Putamen (tissue), 1 donor: Measurements from ENCODE around the gene RPS6KA2.
"Not testable (repeated sequence)": the region's sequence is repeated elsewhere in the genome, so short reads cannot be mapped to it uniquely, and the experiment has no call there.

Experiments used
- DNase-seq: peaks from one replicate; pipeline ENCODE4 v3.0.0-alpha.2; 2016; ENCODE audit warnings: low spot score

Gene RPS6KA2

DNA sequence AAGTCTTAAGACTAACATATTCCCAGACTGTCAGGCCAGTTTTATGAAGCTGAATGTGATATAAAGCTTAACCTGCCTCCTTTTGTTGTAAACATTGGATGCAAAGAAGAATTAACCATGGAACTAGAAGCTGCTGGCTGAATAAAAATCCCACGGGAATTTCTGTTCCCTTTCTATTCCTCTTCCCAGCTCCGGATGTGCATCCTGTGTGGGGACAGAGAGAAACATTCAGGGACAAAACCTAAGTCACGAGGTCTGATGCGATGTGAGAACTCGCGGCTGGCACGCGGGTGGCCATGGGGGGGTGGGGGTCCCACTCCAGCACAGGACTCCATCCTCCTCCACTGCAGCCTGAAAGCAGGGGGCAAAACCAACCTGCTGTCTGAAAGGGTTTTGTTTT lies 72.7 kb downstream of the RPS6KA2 start:
- DNase-seq: no peak

DNA sequence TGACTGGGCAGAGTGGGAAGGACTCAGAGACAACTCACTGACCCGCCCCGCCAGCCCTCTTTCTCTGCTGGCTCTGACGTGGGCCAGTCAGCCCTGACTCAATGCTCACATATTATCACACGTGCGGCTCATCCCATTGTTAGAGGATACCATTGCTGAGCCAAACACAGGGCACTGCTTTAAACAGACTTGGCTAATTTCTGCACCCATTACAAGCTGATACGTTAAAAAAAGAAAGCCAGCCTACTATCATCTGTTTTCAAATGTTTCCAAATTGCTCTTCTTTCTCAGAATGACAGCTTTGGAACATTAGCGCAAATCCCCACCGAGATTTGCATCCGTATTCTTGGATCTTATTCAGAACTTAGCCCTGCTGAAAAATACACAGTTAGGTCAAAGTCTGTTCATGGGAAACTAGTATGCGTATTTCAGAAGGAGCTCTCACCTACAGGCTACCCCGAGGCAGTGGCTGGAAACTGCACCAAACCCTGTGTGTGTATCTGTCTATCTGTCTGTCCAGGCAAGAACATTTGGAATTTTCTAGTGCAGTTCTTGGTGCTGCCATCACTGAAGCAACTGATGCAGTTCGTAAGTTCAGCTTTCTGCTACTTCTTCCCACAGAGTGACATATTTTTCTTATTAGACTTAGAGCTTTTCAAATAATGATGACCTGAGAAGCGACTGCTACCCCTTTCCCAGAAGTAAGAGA lies 73.3 kb downstream of the RPS6KA2 start:
- DNase-seq: no peak

DNA sequence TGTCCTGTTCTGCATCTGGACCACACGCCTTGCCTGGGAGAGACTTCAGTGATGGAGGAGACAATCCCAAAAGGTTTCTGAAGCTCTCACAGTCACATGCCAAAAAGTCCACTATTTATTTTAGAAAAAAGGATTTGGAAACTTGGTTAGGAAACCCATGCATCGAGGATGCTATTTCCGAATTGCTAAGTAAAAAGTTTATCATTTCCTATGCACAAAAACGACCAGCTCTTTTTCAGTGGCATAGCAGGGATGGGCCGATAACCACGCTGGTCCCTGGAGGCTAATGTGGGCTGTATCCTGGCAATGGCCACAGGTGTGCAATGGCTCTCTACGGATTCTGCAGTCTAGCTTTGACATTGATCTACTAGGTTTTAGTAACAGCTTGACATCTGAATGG lies 74.5 kb downstream of the RPS6KA2 start:
- no peak for DNase-seq

DNA sequence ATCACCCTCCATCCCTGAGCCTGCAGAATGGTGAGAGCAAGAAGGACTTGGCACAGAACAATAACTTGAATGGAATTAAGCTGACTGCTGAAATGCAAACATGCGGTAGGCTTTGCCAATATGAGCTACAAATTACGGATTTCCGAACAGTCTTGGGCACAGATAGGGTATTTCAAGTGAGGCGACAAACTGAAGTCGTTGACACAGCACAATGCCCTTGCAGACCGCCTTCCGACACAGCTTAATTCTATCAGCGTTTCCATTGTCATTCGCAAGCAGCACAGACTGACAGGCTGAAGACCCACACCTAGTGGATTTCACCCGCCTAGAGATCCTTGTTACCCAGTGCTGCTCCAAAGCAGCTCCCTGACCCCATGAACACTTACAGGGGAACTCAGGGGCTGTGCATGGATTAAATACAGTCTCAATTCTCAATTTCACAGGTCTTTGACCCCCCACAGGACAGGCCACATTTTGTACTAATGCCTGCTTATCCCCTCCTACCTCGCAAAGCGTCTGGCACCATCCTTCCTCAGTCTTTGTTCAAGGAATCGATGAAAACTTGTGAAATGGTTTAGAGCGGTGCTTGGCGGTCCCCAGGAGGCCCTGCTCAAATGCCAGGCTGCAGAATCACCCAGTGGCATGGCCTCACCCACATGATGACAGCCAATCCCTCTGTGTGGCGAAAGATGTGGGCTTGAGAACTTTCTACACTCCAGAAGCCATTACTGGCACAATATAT lies 75.1 kb downstream of the RPS6KA2 start:
- DNase-seq: no peak

DNA sequence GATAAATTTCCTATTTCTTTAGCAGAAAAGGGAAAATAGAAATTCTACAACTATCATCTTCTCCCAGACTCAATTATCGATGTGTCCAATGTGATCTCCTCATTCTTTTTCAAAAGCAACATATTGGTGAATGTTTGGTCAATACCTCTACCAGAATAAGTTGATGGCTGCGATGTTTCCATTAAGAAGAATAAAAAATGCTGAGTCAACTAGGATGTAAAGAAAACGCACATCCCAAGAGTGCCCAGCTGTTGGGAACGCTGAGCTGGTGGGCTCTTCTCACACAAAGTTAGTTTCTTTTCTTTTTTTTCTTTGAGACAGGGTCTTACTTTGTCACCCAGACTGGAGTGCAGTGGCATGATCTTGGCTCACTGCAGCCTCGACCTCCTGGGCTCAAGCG lies 80.4 kb downstream of the RPS6KA2 start:
- no peak for DNase-seq

DNA sequence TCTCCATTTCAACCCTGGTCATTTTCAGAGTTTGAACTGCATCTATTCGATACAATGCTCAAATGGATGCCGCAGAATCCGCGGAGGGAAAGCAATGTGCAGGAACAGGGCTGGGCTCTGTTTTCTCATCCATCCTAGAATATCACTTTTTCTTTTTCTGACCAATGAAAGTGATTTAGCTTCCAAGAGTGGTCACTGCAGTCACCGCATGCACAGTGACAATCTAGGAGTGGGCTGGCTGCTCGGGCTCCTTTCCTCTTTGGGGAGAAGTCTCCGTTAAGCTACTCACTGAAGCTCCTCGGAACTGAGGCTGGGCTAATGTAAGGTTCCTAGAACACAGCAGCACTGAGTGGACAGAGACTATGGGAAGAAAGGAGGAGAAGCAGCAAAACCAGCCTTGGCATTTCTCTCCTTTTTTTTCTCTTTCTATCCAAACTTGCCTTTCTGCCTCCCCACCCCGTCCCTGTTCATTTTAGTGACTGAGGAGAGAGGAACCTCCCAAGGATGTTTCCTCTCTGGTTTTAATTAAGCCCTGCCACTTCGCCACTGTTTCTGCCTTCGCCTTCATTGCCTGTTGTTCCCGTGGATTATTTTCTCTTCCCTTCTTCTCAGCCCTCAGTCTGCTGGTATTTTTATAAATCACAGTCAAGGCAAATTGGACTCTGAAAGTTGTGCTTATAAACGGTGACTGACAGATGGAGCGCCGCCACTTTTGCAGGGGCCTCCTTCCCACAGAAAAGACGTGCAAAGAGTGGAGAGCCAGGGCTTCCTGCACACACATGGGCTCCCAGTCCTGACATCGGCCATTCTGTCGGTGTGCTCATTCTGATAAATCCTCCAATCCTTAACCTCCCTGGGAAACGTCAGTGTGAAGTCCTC lies 81.7 kb downstream of the RPS6KA2 start:
- DNase-seq: no peak

DNA sequence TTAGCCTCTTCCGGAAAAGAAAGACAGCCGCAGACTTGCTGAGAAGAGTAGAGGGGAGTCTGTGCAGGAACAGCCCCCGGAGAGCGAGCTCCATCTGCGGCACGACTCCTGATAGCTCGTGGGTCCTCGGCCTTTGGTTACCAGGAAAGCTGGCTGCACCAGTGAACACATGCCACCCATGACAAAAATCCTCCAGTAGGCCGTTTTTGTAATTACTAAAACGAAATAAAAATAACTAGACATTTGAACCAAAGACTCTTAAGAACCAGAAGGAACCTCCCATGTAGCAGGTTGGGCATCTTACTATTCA lies 82.8 kb downstream of the RPS6KA2 start:
- no peak for DNase-seq

DNA sequence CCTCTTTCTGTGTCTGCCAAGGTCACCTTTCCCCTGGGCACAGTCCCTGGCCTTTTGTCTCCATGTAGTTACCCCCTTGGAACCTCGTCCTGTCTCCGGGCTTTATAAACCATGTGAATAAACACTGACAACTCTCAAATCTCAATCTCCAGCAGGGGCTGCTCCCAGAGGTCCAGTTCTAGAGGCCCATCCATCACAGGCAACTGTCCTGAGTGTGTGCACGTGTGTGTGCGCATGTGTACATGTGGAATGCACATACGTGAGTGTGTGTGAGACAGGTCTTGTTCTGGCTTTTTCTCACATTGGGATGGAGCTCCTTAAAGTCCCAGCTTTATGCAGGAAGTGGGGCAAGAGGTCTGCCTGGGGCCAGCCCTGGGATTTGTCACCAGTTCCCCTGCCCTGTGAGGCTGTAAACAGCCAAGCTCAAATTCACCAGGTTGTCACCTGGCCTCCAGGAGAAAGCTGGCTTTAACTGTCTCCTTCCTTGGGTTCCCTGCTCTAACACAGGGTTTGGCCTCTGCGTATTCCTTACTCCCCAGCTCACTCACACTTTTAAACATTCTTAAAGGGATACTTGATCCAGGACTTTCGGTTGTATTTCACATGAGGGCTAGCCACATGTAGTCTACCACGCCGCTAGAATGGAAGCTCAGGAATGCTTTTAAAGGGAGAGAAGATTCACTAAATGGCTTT lies 83.3 kb downstream of the RPS6KA2 start:
- DNase-seq: no peak

DNA sequence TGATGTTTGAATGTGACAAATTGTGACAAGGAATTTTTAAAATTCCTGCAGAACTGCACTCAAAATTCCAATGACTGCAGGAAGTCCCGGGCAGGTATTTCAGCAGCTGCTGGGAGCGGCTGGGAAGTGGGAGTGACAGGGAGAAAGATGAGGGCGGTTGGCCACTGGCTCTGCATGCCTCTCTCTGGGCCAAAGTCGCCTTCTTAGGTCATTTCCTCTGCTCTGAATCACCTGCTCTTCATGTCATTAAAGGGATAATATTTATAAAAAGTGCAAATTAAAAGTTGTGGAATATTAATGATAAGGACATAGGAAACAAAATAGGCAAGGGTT lies 84.5 kb downstream of the RPS6KA2 start:
- no peak for DNase-seq

DNA sequence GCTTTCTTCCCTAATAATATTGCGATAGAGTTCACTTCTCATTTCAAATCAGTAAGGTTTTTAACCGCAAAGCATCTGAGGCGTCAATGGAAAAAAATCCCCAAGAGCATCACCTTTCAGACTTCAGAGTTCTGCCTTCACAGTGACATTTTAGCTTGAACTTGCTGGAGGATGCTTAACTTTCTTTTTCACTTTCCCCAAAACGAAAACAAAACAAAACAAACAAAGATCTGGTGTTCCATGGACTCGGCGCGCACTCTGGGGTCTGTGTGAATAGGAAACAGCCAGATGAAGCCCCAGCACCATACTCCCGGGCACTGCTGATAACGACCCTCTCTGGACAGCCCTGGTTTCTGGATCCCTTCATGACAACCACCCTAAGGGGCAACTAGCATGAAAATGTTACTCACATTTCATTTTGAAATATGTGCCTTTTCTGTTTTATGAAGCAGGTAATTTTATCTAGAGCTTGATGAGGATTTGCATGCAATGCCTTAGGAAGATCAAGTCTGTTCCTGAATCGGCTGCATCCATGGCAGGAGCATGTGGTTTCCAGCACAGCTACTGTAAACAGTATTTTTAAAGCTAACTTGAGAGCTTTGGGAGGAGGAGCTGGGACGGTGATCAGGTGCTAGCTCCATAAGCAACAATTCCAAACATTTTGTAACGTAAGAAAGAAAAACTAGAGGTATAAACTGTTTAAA lies 85.0 kb downstream of the RPS6KA2 start:
- DNase-seq: no peak

DNA sequence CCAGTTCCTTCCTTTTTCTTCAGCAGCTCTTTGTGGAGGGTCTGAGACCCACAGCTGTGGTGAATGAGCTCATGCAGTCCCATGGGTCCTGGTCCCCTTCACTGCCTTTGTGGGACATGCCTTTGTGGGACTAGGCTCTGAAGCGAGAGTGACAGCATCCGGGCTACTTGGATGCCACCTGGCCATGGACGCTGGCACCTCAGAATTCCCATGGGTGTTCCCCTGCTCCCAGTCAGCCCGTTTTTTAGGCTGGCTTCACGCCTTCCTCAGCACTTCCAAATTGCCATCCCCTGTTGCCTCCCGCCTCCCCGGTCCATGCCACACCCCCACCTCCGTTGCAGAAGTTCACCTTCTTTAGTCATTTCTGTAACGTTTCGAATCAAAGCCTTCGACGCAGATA lies 85.7 kb downstream of the RPS6KA2 start:
- DNase-seq: no peak

DNA sequence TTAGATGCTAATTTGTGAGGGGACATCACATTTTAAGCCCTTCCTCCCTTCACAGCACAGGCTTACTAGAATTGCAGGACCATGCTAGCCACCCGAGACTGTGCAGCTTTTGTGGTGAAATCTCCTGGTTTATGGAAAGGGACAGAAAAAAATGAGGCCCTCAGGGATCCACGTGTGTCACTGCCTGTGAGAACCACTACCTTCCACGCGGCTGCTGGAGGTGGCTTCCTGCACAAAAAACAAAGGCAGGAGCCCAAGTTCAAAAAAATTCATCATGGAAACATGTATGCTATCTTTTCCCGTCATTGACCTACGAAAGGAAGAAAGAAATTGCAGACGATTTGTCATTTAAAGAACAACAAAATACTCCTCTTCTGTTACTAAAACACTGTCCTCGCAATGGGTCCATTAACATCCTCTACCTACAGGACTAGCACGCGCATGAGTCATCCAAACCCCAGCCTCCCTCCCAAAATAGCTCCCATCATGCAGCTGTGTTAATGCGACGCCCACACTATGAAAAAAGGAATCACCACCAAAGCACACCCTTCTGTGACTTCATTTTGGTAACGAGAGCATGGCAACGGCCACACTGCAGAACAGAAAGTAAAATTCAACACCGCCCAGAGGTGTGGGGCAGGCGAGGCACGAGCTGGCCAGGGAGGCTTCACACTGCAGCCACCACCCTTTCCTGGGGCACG lies 86.3 kb downstream of the RPS6KA2 start:
- peak; percentile 76 for DNase-seq

DNA sequence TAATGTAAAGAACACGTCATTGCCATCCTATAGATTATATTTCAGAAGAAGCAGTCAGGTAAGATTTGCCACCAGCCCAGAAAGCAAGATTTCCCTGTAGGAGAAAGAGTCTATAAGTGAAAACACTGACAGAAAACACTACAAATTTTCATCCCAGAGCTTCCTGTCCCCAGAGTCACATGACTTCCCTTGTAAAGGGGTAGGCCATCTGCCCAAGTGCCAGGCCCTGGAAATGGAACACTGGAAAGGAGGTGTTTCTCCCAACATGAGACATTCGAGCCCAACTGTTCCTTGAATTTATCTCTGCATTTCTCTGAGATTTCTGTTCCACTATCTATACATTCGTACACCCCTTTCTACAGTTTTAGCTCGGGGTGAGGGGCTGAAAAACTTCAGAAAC lies 87.5 kb downstream of the RPS6KA2 start:
- no peak for DNase-seq

DNA sequence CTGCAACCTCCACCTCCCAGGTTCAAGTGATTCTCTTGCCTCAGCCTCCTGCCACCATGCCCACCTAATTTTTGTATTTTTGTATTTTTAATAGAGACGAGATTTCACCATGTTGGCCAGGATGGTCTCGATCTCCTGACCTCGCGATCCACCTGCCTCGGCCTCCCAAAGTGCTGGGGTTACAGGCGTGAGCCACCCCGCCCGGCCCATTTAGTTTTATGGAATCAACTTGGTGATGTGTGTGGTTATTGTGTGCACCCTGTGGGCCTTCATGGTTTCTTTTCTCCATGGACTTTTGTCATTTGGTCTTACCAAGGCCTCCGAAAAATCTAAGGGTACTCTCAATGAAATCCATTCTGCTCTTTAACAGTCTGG lies 88.1 kb downstream of the RPS6KA2 start:
- DNase-seq: not testable (repeated sequence)

DNA sequence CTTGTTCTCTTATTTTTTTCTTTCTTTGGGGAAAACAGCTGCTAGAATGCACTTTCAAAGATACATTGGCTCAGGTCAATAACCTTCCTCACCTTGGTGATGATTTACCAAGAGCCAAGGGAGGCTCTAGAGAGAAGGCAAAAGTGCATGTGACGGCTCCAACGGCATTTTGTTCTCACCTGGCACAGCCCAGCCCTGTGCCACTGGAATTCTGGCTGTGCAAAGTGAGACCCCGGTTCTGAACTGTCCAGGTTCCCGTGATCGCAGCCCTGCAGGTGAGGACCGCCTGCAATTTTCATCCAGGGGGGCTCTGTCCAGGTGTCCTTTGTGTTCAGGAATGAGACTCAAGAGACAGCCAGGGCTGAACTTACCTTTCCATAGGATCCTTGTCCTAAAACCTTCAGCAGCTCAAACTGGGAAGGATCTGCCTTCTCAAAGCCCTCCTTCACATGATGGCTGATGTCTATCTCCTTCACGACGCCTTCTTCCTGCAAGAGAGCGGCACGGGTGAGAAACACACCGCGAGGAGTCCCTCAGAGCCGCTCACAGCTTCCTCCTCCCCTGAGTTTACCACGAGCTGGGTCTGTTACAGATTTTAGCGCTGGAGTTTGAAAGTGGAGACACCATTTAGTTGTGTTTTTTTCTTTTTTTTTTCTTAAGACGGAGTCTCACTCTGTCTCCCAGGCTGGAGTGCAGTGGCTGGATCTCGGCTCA lies 88.6 kb downstream of the RPS6KA2 start:
- DNase-seq: no peak

DNA sequence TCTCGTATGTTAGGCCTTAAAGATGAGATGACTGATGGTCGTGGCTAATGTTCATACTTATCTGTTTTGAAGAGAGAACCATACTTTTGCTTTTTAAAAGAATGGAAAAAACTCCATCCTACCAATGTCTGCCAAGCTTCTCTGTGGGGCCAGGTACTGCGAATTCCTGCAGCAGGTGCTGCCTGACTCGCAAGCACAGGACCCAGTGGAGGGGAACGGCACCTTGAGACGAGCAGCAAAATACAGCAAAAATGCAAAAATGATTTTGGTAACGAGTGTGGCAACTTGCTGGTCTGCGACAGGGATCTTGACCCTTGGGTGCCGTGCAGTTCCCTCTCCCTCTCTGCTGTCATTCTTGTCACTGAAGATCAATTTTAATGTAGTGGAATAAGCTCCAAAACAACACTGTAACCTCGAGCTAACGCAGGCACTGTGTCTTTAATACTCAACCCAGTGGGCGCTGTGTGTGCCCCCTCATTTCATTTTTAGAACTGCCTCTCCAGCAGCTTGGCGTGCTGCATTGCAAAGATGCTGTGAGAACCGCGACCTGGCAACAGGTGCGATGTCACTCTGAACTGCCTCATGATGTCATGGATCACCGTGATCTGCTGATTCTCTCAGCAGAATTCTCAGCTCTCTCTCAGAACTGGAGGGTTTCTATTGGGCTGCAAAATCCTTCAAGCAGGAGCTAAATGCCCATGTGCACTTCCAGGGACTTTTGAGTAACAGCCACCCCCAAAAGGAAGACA lies 92.2 kb downstream of the RPS6KA2 start:
- peak; percentile 83 for DNase-seq

DNA sequence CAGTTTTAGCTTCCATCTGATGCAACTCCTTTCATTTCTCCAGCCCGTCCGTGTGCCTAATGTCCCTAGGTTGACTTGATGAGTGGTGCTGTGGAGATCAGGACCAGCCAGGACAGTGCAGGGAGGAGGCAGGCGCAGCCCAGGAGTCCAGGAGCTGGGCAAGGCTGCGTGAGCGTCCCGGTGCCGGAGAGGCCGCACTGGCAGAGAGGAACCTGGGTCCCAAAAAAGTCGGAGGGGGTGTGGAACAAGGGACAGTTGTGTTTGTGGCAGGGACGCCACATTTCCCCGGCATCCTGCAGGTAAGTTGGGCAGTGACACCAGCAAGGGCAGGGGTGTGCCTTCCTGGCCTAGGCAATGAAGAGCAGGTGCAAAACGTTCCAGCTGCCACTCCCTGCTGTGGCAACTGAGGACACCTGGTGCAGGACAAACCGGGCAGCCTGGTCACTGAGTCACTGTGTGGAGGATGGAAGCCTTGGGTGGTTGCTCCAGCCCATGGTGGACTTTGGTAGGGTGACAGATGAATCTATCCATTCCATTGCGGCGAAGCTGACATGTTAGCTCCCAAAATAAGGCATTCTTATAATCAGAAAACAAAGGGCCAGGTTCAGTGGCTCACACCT lies 93.7 kb downstream of the RPS6KA2 start:
- no peak for DNase-seq

DNA sequence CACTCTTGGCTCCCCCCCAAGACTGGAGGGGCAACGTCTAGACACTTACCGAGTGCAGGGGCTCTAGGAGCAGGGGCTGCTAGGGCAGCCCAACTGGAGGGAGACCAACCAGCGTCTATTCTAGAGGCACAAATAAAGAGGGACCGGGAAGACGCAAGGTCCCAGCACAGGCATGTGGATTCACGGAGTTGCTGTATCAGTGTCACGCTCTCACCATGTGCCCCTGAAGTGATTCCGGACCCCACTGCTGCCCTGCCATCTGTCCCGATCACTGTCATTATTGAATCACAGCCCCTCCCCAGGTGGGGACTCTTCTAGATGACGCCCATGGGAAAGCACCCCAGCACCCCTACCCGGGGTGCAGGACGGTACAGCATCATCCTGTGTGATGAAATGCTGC lies 94.7 kb downstream of the RPS6KA2 start:
- no peak for DNase-seq
